Gastroesophageal sphincter (tissue), 4 donors: ENCODE results near the gene MTUS2. TPM values are rescaled to one million over a fixed set of nuclear protein-coding genes. Genes with fewer than 3 reads are reported as not detected.

Source experiments
- ATAC-seq: fragments of 150-250 bp; one replicate; pipeline ENCODE4 v1.9.1; 2016; ENCODE audit warnings: mild to moderate bottlenecking, moderate library complexity
- H3K27ac ChIP-seq, 4 donors: fragments of 200-600 bp; sonication (generic) in 3 of 4; 1 replicate in 3 of 4; 2 replicates in 1 of 4; pipeline ENCODE4 v1.5.1; 2016 to 2019
- H3K27me3 ChIP-seq: fragments of 200-600 bp; sonication (generic); one replicate; pipeline ENCODE4 v1.5.1; 2019
- H3K36me3 ChIP-seq, 2 donors: fragments of 200-600 bp; sonication (generic); one replicate each; pipeline ENCODE4 v1.5.1; 2019; ENCODE audit warnings: control low read depth in 1 of 2
- H3K4me1 ChIP-seq, 3 donors: fragments of 200-600 bp; sonication (generic); 1 replicate in 2 of 3; 2 replicates in 1 of 3; pipeline ENCODE4 v1.5.1; 2016 to 2019; ENCODE audit warnings: control low read depth in 2 of 3
- H3K4me3 ChIP-seq, 2 donors: fragments of 200-600 bp; sonication (generic); one replicate each; pipeline ENCODE4 v1.5.1; 2019; ENCODE audit warnings: mild to moderate bottlenecking in 1 of 2, moderate library complexity in 1 of 2
- H3K9me3 ChIP-seq, 3 donors: fragments of 200-600 bp; sonication (generic); one replicate each; pipeline ENCODE4 v1.5.1; 2017 to 2019; ENCODE audit warnings: control low read depth in 2 of 3
- EP300 ChIP-seq: sonication (generic); formaldehyde crosslinking; IDR thresholded peaks from one replicate; pipeline ENCODE4 v1.6.1; 2017; ENCODE audit warnings: antibody characterized with exemption, mild to moderate bottlenecking
- POLR2A ChIP-seq, 2 donors: fragments of 450-650 bp; IDR thresholded peaks; one replicate each; pipeline ENCODE4 v1.6.1; 2017; ENCODE audit warnings: antibody characterized with exemption in 2 of 2, mild to moderate bottlenecking in 2 of 2, moderate library complexity in 1 of 2
- POLR2AphosphoS5 ChIP-seq: sonication (generic); formaldehyde crosslinking; IDR thresholded peaks from one replicate; pipeline ENCODE4 v1.6.1; 2017; ENCODE audit warnings: antibody characterized with exemption
- WGBS, 2 donors: methylation state at CpG; one replicate each; pipeline ENCODE4 v1.1.5; 2018; ENCODE audit warnings: low coverage in 1 of 2; 5-methylcytosine and 5-hydroxymethylcytosine counted together
- total RNA-seq, 4 donors: library from RNA; depleted of rRNA; stranded (reverse); fragments of >200 nt; gene quantifications; one replicate each; pipeline ENCODE4 v1.1.0, GENCODE V29; 2016
- TF ChIP-seq, protein P1 (sequence below), 4 experiments: fragments of 200-600 bp in 2 of 4; fragments of 450-650 bp in 2 of 4; sonication (generic) in 1 of 4; IDR thresholded peaks; one replicate each; pipeline ENCODE4 v1.5.1; 2017 to 2019; ENCODE audit warnings: antibody characterized with exemption in 4 of 4, mild to moderate bottlenecking in 2 of 4, moderate library complexity in 2 of 4

The MTUS2 gene
- total RNA-seq, 4 donors from 2014 or later: 0.67 to 36.7 (median 18.4) TPM

DNA sequence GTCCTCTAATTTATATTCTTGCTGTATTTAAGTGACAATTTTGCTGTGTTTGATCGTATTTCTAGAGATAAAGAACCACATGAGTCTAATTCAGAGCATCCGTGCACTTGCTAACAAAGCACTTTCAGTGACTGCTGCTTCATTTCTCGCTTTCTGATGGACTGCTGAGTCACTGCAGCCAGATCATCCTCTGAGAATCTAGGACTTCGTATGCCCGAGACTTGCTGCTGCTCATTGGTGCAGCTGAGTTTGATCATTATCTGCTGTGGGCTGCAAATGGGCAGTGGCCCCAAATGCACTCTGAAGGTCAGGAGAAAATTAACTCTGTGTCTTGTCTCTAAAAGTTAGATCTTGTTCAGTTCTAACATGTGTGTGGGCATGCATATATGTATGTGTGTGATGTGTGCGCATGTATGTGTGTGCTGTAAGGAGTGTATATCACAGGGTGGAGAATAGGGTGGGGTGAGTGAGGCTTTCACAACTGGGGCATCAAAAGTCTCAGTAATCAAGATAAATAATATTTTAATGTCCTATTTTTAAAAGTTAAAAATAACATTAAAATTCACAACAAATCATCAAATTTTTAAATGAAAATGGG is 342.6 kb downstream of the MTUS2 start:
- no peak overlapping the region for H3K4me3 ChIP-seq
- TF ChIP-seq POLR2AphosphoS5: no peak
- no peak for TF ChIP-seq POLR2A (IDR thresholded peaks at IDR 0.05)
- TF ChIP-seq EP300: no peak
- TF ChIP-seq, protein P1, sequence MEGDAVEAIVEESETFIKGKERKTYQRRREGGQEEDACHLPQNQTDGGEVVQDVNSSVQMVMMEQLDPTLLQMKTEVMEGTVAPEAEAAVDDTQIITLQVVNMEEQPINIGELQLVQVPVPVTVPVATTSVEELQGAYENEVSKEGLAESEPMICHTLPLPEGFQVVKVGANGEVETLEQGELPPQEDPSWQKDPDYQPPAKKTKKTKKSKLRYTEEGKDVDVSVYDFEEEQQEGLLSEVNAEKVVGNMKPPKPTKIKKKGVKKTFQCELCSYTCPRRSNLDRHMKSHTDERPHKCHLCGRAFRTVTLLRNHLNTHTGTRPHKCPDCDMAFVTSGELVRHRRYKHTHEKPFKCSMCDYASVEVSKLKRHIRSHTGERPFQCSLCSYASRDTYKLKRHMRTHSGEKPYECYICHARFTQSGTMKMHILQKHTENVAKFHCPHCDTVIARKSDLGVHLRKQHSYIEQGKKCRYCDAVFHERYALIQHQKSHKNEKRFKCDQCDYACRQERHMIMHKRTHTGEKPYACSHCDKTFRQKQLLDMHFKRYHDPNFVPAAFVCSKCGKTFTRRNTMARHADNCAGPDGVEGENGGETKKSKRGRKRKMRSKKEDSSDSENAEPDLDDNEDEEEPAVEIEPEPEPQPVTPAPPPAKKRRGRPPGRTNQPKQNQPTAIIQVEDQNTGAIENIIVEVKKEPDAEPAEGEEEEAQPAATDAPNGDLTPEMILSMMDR (IDR thresholded peaks at IDR 0.05): no peak
- no peaks in the 10 kb centered on the region for H3K27me3 ChIP-seq
- no peak for ATAC-seq
- no peaks in the 10 kb centered on the region for H3K9me3 ChIP-seq
- no peak overlapping the region for H3K27ac ChIP-seq
- 52 to 60% methylated on average over 6 of the region's 6 CpGs for WGBS, 2 donors
- H3K4me1 ChIP-seq: no peaks in the 10 kb centered on the region
- H3K36me3 ChIP-seq: no peaks in the 10 kb centered on the region

DNA sequence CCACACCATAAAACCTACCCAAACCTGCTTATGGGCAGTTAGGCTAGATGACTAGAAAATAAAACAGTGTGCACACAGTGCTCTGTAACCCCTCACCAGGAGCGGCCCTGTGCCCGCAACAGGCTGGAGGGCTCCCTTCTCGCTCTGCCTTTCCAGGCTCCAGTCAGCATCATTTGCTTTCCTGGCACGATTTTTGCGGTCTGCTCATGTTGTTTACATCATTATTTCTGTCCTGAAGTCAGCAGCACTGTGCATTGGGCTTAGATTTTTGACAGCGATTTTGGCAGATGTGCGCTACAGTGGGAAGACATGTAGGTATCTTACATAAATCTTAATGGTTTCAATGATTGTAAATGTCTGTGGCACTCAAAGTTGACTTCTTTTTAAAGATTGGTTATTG is 344.0 kb downstream of the MTUS2 start:
- no peak for ATAC-seq
- 57 to 70% methylated on average over 4 to 7 of the region's 7 CpGs for WGBS, 2 donors
- Histone ChIP-seq H3K27ac (no peak overlapping the region), H3K4me3 (no peak overlapping the region), H3K4me1 (no peaks in the 10 kb centered on the region), H3K36me3 (no peaks in the 10 kb centered on the region), H3K27me3 (no peaks in the 10 kb centered on the region), H3K9me3 (no peaks in the 10 kb centered on the region)
- TF ChIP-seq, protein P1 (IDR thresholded peaks at IDR 0.05): no peak
- TF ChIP-seq POLR2A (IDR thresholded peaks at IDR 0.05): no peak
- TF ChIP-seq EP300: no peak
- TF ChIP-seq POLR2AphosphoS5: no peak

DNA sequence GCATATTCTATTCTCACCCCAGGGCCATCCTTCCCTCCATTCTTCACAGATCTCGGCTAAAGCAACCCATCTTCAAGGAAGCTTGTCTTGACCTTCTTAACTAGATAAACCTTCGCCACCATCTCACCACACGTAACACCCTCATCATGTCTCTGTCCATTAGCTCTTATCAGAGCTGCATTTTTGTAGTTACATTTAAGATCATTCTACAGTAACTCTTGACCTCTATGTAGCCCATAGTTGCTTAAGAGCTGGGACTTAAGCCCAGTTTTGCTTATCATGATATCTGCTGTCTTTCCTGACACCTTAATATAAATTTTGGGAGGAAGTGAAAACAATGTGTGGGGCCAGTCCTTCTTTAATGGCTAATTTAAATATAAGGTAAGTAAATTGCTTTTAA is 345.1 kb downstream of the MTUS2 start:
- WGBS, 2 donors: 75 to 96% methylated on average over 3 of the region's 3 CpGs
- no peaks in the 10 kb centered on the region for H3K4me1 ChIP-seq
- no peak for ATAC-seq
- no peaks in the 10 kb centered on the region for H3K9me3 ChIP-seq
- TF ChIP-seq EP300 (no peak), POLR2AphosphoS5 (no peak), POLR2A (IDR thresholded peaks at IDR 0.05) (no peak)
- TF ChIP-seq, protein P1 (IDR thresholded peaks at IDR 0.05): no peak
- H3K4me3 ChIP-seq: no peak overlapping the region
- no peaks in the 10 kb centered on the region for H3K36me3 ChIP-seq
- no peaks in the 10 kb centered on the region for H3K27me3 ChIP-seq
- no peak overlapping the region for H3K27ac ChIP-seq

DNA sequence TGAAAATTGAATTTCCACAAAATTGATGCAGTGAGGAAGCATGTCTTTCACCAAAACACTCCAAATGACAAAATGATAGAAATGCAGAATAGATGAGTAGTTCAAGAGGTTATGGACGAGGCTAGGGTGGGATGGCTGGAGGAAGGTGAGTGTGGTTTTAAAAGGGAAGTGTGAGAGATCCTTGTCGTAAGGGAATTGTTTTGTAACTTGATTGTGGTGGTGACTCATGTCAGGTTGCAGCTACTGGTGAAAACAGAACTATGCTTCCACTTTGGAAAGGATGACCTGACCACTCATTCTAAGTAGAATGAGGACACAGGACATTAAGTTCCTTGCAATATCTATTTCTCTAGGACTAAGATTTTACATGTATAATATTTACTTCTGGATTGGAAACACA is 345.7 kb downstream of the MTUS2 start:
- TF ChIP-seq, protein P1 (IDR thresholded peaks at IDR 0.05): no peak
- Histone ChIP-seq H3K27me3 (no peaks in the 10 kb centered on the region), H3K27ac (no peak overlapping the region)

GRCh38 chr13:29170436-29171082 is 350.4 kb downstream of the MTUS2 start:
- no peak for TF ChIP-seq POLR2A (IDR thresholded peaks at IDR 0.05)
- no peak for TF ChIP-seq POLR2AphosphoS5
- TF ChIP-seq EP300: no peak
- TF ChIP-seq, protein P1 (IDR thresholded peaks at IDR 0.05): no peak
- no peak overlapping the region for H3K4me3 ChIP-seq
- H3K27ac ChIP-seq: no peak overlapping the region
- H3K36me3 ChIP-seq: no peaks in the 10 kb centered on the region
- no peaks in the 10 kb centered on the region for H3K27me3 ChIP-seq
- no peaks in the 10 kb centered on the region for H3K9me3 ChIP-seq
- WGBS, 2 donors: 43 to 51% methylated on average over 4 of the region's 4 CpGs
- no peak for ATAC-seq
- H3K4me1 ChIP-seq: no peaks in the 10 kb centered on the region

More for the DNA sequence above, 345.7 kb downstream of the MTUS2 start:
- ATAC-seq: no peak
- WGBS, 2 donors: 61 to 68% methylated on average over 2 of the region's 2 CpGs
- Histone ChIP-seq H3K4me1 (no peaks in the 10 kb centered on the region), H3K9me3 (no peaks in the 10 kb centered on the region), H3K36me3 (no peaks in the 10 kb centered on the region), H3K4me3 (no peak overlapping the region)
